Putamen (tissue), 1 donor: ENCODE measurements around the gene DNAH6.
A peak's percentile ranks its signal among the peaks of the same experiment; 100 is the strongest.
"Not testable (repeated sequence)": the region's sequence is repeated elsewhere in the genome, so short reads cannot be mapped to it uniquely, and the experiment has no call there.

ENCODE experiments used
- DNase-seq: peaks from one replicate; pipeline ENCODE4 v3.0.0-alpha.2; 2016; ENCODE audit warnings: low spot score

Gene DNAH6

GRCh38 chr2:84497285-84497684 is 19.0 kb upstream of the DNAH6 start:
- DNase-seq, result no peak

- DNase-seq, result no peak
These were observed 18.0 kb upstream of the DNAH6 start for GRCh38 chr2:84498150-84498799.

- DNase-seq, result not testable (repeated sequence)
These were observed 5.3 kb upstream of the DNAH6 start for GRCh38 chr2:84511024-84511423.

DNA sequence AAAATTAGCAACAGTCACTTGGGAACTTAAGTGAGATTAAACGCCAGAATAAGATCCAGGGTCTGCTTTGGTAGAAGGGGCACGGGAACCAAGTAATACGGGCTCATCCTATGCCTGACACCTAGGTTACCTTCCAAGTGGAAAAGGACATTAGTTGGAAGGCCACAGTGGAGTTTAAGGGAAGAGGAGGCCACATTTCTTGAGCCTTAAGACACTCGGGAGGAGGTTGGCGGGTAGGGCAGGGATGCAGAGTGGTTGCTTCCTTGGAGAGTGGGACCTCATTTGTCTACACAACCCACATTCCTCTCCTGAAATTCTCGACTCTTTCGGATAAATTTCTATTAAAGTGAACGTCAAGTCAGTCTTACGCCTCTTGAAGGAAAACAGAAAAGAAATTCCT is 510 bp upstream of the DNAH6 start:
- DNase-seq, result no peak

DNA sequence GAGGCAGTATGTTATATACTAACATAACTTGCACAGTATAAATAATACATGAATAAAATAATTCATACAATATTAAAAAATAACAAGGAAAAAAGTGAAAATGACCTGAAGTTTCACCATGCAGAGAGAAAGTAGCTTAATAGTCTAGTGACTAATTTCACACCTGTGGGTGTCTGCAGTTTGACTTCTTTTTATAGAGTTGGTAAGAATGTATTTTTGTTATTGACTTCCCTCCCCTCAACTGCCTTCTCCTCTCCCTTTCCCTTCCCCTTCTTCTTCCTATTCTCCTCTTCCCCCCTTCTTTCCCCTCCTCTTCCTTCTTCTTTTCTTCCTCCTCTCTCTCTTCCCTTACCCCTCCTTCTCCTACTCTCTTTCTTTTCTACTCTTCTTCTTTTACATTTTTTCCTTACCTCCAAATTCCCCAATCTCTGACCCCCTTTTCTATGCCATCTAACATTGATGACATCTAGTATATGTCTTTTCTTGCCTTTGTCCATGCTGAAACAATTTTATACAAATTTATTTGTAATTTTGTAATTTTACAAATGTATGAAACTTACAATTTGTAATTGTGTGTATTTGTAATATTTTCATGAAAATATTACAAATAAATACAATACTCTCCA is 3.1 kb downstream of the DNAH6 start:
- DNase-seq, result no peak

GRCh38 chr2:84526562-84526961 is 10.3 kb downstream of the DNAH6 start:
- peak; percentile 33 for DNase-seq

- peak; percentile 77 for DNase-seq
These were observed 11.1 kb downstream of the DNAH6 start for GRCh38 chr2:84527137-84528129.

DNA sequence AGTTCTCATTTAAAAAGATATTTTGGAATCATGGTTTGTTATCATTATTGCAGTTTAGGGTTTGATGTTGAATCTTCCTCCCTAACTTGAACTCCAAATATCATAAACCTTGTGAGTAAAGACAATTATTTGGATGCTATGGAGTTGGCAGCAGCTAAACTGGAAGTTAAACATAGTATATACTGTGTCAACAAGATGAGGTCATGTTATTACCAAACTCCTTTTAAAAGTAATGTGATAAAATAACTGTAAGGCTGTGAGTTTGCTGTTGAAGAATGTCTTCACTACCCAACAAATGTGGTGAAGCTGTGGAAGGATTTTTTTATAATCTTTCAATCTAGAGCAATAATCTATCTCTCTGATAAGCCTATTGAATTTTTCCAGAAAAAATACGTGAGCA is 16.0 kb downstream of the DNAH6 start:
- no peak for DNase-seq

GRCh38 chr2:84534225-84534624 is 17.9 kb downstream of the DNAH6 start:
- DNase-seq, result no peak

DNA sequence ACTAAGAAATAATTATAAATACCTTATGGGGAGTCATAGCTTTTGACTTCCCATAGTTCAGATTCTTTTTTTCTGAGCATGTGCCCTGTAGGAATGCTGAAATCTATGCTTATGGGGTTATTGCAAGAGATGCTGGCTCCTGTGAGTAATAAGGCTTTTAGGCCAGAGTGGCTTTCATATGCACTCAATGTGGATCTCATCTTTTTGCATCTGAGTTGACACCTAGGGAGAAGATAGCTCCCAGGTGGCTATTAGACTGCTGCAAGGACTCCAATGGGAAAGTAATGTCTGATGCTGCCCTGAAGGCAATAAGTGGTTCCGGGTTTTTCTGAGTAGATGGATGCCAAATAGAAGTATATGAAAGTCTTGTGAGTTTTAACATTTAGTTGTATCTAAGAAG is 21.0 kb downstream of the DNAH6 start:
- DNase-seq, result no peak

- no peak for DNase-seq
These were observed 23.4 kb downstream of the DNAH6 start for GRCh38 chr2:84539729-84540128.

DNA sequence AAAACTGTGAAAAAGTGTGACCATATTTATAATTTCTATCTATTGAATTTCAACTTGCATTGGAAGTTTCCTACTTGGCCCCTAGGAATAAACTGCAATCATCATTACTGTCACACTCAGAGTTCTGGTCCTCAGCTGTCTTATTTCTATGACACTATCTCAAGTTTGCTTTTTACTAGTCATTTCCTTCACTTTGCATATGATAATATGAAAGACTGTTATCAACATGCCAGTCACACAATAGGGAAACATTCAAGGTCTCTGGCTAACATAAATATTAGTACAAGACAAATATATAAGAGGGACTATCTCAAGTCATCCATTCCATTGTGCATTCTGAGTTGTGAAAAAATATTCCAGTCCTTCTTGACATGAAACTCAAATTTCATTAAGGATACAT is 28.7 kb downstream of the DNAH6 start:
- no peak for DNase-seq

DNA sequence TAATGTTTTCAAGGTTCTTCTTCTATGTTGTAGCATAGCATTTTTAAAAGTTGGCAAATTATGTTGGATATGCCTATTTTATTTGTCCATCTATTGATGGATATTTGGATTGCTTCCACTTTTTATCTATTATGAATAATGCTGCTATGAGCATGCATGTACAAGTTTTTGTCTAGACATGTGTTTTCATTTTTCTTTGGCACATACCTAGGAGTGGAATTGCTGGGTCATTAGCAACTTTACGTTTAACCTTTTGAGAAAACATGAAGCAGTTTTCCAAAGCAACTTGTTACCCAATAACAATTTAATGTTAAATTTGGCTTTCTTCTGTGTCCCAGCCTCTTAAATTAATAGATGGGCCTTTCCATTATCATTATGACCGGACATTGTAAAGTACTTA is 30.3 kb downstream of the DNAH6 start:
- no peak for DNase-seq

GRCh38 chr2:84548303-84548702 is 32.0 kb downstream of the DNAH6 start:
- no peak for DNase-seq

DNA sequence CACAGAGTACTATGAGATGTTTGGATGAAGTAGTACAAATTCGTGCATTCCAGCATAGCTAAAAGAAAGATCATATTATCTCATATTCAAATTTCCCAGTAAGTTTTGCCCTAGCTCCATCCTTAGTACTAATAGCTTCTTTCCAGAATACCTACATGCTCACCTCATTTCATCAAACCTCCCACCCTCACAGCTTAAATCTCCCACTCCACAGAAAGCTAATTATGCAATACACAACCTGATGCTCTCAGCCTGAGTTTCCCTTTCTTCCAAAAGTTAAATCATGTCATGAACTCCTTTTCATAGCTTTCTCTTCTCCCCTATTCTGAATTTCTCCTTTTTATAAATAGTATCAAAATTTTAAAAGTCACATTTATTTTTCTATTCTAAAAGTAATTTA is 34.6 kb downstream of the DNAH6 start:
- peak; percentile 72 for DNase-seq

DNA sequence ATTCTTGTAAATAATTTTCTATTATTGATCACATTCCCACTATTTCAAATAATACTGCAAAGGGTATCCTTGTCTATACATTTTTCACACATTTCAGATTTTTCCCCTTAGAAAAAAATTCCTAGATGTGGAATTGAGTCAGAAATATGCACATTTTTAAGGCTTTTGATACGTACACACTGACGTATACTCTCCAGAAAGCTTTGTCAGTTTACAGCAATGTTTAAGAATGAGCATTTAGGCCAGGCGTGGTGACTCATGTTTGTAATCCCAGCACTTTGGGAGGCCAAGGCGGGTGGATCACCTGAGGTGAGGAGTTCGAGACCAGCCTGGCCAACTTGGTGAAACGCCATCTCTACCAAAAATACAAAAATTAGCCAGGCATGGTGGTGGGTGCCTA is 35.2 kb downstream of the DNAH6 start:
- DNase-seq, result not testable (repeated sequence)

DNA sequence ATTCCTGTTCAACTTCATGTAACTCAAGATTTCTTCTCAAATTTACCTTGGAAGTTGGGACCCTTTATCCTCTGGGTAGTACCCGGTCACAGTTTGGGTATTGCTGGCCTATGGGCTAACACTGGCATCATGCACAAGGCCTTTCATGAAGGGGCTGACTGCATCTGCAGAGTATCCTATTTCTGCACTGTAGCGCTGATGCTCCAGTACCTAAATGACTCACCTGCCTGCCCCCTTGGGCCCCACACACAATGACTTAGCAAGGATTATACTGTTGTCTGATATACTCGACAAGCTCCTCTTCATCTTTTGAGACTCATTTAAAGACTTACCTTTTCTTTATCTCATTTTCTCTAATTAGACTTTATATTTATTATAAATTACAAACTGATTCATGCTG is 39.9 kb downstream of the DNAH6 start:
- DNase-seq, result no peak

DNA sequence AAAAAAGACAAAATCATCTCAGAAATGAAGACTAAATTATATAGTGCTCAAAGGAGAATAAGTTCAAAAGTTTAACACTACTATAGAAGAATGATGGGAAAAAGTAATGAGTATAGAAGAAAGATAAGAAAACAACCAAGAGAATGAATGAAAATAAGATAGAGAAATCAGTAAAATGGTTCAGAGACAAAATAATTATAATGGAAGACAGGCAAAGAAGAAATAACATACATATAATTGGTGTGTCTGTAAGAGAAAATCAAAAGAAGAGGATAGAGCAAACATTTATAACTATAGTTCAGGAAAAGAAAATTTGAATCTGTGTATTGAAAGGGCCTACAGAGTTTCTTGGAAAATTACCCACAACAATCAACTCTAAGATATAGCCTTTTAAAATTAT is 43.5 kb downstream of the DNAH6 start:
- no peak for DNase-seq

GRCh38 chr2:84579661-84580060 is 63.4 kb downstream of the DNAH6 start:
- no peak for DNase-seq

DNA sequence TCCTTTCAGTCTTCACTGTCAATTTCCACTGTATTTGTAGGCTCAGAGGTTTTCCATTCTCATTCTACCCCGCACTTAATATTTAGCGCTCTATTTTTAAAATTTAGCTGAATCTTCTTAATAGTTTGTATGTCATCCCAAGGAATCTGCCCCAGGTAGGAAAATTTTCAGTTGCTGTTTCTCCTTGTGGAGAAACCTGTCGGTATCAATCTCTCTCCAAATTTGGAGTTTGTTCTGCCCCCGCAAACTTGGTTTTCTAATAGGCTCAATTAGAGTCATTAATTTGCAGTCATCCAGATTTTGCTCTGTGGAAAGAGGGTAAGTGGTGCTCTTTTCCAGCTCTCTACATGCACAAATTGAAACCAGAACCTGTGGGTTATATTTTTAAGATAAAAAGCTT is 87.6 kb downstream of the DNAH6 start:
- DNase-seq, result peak; percentile 65

GRCh38 chr2:84613082-84613481 is 96.8 kb downstream of the DNAH6 start:
- DNase-seq, result no peak

GRCh38 chr2:84619794-84620371 is 103.6 kb downstream of the DNAH6 start:
- no peak for DNase-seq

DNA sequence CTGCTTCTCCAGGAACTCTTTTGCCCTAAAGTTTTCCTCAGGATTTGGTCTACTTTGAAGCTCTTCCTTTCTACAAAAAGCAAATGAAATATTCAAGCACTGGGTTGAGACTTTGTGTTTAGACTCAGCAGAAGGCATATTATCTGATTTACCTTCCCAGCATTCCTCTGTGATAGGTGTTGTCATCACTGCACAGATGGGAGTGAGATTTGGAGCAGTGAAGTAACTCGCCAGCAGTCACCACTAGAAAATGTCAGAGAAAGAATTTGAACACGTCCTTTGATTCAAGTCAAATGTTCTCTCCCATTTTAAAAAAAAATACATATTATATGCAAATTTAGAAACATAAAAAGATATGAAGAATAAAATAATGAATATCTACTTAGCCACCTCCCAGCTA is 112.2 kb downstream of the DNAH6 start:
- DNase-seq, result no peak
